VCaP (cell line): Measurements from ENCODE around the gene PRKCZ.

Experiments
- H3K27ac ChIP-seq: fragments of 450-650 bp; 2 replicates; pipeline ENCODE4 v1.5.1; 2017
- TF ChIP-seq, protein P1 (sequence below): fragments of 450-650 bp; conservative IDR thresholded peaks from 2 replicates; pipeline ENCODE4 v1.5.1; 2017; ENCODE audit warnings: mild to moderate bottlenecking, moderate library complexity

Gene PRKCZ

DNA sequence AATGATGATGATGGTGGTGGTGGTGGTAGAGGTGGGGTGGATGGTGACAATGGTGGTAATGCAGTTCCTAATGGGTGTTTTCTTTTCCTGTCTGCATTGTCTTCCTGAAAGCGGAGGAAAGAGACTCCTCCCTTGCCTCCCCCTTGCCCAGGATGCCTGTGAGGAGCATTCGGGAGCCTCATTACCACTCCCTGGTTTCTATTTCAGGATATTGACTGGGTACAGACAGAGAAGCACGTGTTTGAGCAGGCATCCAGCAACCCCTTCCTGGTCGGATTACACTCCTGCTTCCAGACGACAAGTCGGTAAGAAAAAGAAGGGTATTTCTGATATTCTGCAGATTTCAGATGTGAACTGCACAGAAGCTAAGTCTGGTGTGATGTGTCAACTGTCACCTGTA lies 105.6 kb downstream of the PRKCZ start:
- no peak overlapping the region for H3K27ac ChIP-seq
- TF ChIP-seq, protein P1, sequence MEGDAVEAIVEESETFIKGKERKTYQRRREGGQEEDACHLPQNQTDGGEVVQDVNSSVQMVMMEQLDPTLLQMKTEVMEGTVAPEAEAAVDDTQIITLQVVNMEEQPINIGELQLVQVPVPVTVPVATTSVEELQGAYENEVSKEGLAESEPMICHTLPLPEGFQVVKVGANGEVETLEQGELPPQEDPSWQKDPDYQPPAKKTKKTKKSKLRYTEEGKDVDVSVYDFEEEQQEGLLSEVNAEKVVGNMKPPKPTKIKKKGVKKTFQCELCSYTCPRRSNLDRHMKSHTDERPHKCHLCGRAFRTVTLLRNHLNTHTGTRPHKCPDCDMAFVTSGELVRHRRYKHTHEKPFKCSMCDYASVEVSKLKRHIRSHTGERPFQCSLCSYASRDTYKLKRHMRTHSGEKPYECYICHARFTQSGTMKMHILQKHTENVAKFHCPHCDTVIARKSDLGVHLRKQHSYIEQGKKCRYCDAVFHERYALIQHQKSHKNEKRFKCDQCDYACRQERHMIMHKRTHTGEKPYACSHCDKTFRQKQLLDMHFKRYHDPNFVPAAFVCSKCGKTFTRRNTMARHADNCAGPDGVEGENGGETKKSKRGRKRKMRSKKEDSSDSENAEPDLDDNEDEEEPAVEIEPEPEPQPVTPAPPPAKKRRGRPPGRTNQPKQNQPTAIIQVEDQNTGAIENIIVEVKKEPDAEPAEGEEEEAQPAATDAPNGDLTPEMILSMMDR: no peak

DNA sequence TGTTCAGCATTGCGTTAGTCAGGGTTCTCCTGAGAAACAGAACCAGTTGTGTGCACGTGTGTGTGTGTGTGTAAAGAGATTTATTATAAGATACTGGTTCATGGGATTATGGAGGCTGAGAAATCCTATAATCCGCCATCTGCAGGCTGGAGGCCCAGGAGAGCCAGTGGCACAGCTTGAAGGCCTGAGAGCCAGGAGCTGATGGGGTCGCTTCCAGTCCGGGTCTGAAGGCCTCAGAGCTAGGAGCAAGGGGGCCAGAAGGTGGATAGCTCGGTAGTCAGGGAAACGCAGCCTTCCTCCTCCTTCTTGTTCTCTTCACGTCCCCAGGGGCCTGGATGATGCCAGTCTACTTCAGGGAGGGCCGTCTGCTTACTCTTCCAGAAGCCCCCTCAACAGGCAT lies 106.7 kb downstream of the PRKCZ start:
- TF ChIP-seq, protein P1: no peak
- no peak overlapping the region for H3K27ac ChIP-seq

DNA sequence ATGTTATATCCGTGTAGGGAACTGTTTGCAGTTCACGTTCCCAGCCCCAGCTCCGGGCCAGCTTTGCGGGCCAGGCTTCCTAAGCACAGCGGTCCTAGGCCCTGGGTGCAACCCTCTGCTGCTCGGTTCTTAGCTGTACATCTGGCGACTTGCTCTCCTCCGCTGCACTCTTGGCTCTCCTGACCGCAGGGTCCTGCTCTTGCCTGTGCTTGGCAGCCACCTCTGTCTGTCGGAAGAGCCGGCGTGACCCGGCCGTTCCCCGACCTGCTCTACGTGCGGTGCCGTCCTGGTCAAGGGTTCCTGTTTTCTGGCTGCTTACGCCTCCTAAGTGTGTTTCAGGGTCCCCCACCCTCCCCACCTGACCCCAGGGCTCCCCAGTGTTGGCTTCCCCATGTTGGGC lies 107.6 kb downstream of the PRKCZ start:
- no peak overlapping the region for H3K27ac ChIP-seq
- TF ChIP-seq, protein P1: no peak

DNA sequence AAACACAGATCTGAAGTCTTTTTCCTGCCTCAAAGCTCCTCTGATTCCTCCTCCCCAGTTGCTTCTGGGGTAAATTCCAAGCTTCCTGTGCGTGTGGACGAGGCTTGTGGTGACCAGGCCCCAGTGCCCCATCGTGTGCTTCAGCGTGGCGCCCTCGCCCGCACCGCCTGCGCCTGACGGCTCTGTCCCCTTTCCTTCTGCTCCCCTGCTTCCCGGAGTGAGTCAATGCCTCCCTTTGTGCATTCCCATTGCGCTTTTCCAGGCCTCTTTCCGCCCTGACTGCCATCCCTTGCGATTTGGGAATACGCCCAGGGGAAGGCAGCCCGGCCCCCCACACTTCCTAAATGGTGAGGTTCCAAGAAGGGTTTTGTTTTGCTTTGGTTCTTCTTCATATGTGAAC lies 108.1 kb downstream of the PRKCZ start:
- TF ChIP-seq, protein P1: no peak
- no peak overlapping the region for H3K27ac ChIP-seq

DNA sequence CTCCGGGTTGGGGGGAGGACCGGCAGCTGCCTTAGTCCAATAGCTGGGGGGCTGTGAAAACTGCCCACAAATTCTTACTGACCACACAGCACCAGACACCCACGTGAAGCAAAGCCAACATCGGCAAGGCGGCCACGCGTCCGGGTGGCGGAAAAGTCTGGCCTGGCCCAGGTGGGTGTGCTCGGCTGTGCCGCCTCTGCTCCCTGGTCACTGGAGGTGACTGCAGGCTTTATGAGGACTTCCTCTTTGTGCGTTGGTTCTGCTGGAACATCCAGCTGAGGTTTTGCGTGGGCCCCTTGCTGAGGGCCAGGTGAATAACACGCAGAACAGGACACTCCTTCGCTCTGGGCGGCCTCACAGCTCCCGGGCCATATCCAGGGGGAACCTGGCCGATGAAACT lies 108.9 kb downstream of the PRKCZ start:
- TF ChIP-seq, protein P1: no peak

DNA sequence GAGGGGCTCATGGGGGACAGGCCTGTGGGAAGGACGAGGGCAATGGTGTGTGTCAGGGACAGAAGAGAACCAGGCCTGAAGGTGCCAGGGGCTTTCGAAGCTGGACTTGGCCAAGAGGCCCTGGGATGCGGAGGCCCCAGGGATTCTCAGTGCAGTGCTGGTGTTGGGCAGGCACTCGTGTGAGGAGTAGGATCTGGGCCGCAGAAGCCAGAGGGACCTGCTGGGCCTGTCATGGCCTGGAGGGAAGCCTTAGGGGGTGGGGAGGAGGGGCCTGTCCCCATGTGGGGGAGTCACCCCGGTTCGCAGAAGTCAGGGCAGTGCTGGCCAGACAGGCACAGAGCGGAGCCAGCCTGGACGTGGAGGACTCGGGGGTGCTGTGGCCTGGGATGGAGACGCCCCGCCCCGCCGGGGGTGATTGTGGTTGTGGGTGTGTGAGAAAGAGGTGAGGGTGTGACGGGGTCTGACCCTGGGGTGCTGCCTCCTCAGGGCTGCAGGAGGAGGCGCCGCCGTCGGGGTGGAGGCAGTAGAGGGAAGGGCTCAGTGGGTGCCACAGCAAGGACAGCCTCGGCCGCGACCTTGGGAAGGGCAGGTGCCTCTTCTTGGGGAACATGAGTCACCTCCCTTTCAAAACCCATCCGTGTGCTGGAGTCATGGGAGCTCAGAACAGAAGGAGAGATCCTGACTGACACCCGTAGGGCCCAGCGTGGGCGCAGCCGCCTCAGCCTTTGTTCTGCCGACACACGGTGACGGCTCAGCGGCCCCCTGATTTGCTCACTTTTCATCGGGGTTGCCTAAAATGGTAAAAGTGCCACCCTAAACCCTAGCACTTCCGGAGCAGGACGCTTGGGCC lies 110.5 kb downstream of the PRKCZ start:
- TF ChIP-seq, protein P1: no peak
- H3K27ac ChIP-seq: no peak overlapping the region

More for the DNA sequence above, 108.9 kb downstream of the PRKCZ start:
- H3K27ac ChIP-seq: no peak overlapping the region

DNA sequence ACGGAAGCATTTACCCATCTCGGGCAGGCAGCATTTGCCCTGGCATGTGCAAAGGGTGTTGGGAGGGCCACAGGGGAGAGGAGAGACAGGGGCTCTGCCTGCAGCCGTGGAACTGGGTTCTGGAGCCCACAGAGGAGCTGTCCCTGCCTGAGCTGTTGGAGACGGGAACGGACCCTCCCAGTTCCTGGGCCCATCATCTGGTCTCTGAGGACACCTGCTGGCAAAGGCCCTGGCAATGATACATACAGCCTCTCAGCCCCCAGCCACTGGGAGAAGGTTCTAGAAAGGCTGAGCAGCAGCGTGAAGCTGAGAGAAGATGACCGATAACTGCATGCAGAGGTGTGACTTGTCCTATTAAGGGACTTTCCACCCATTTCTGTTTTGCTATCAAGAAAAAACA lies 113.0 kb downstream of the PRKCZ start:
- TF ChIP-seq, protein P1: no peak; the same call in 1 of the 2 replicates
- H3K27ac ChIP-seq: no peak overlapping the region
